ENCODE data around the gene CTSA.

Gene CTSA

GRCh38 chr20:45848969-45849582 is 42.1 kb upstream of the CTSA start:
- H3K36me3 ChIP-seq (ENCODE audit: control insufficient read depth in 4 of 4, insufficient read depth in 4 of 4, low read length in 3 of 4), result peaks cover 6 to 73% (median 41%) of the 10 kb centered on the region in 4 experiments
- no peaks in the 10 kb centered on the region for H3K4me1 ChIP-seq (ENCODE audit: control extremely low read depth in 1 of 4, control insufficient read depth in 4 of 4, insufficient read depth in 4 of 4, low read length in 3 of 4)
- no peak overlapping the region for H3K27ac ChIP-seq (ENCODE audit: insufficient read depth in 1 of 2, low read depth in 1 of 2, low read length in 2 of 2, poor library complexity in 1 of 2, severe bottlenecking in 2 of 2)
- no peaks in the 10 kb centered on the region for H3K9me3 ChIP-seq (ENCODE audit: control extremely low read depth in 1 of 5, control insufficient read depth in 4 of 5, insufficient read depth in 2 of 5, low read depth in 1 of 5, low read length in 4 of 5)
- CTCF ChIA-PET, result interaction anchor here (1.0 to 1.9 kb wide), 2 partner anchors 9 to 19 kb away, joined by 4 to 8 read pairs; no protein-coding TSS in a partner anchor
- POLR2A ChIA-PET, result interaction anchor here (0.6 kb wide), 1 partner anchor 47 kb away, joined by 3 read pairs; no protein-coding TSS in a partner anchor
- H3K4me3 ChIP-seq (ENCODE audit: control insufficient read depth in 1 of 7, extremely low read depth in 1 of 7, insufficient read depth in 4 of 7, low read depth in 2 of 7, low read length in 6 of 7), result no peak overlapping the region
- DNase-seq, result no peak
- WGBS (ENCODE audit: insufficient coverage), result 100% methylated on average over 2 of the region's 8 CpGs
- no peaks in the 10 kb centered on the region for H3K27me3 ChIP-seq (replicated peaks in 2 of 5; ENCODE audit: control insufficient read depth in 4 of 5, insufficient read depth in 5 of 5, low read length in 4 of 5)

- 100% methylated on average over 1 of the region's 2 CpGs for WGBS (ENCODE audit: insufficient coverage)
- Histone ChIP-seq H3K27ac (ENCODE audit: insufficient read depth in 1 of 2, low read depth in 1 of 2, low read length in 2 of 2, poor library complexity in 1 of 2, severe bottlenecking in 2 of 2) (no peak overlapping the region), H3K27me3 (replicated peaks in 2 of 5; ENCODE audit: control insufficient read depth in 4 of 5, insufficient read depth in 5 of 5, low read length in 4 of 5) (no peaks in the 10 kb centered on the region), H3K4me1 (ENCODE audit: control extremely low read depth in 1 of 4, control insufficient read depth in 4 of 4, insufficient read depth in 4 of 4, low read length in 3 of 4) (peaks cover 0 to 2% (median 0%) of the 10 kb centered on the region in 4 experiments), H3K9me3 (ENCODE audit: control extremely low read depth in 1 of 5, control insufficient read depth in 4 of 5, insufficient read depth in 2 of 5, low read depth in 1 of 5, low read length in 4 of 5) (no peaks in the 10 kb centered on the region), H3K4me3 (ENCODE audit: control insufficient read depth in 1 of 7, extremely low read depth in 1 of 7, insufficient read depth in 4 of 7, low read depth in 2 of 7, low read length in 6 of 7) (no peak overlapping the region), H3K36me3 (ENCODE audit: control insufficient read depth in 4 of 4, insufficient read depth in 4 of 4, low read length in 3 of 4) (peaks cover 5 to 67% (median 39%) of the 10 kb centered on the region in 4 experiments)
- ChIA-PET POLR2A (no interaction called here), CTCF (interaction anchor here (1.7 to 1.9 kb wide), 2 partner anchors 10 to 40 kb away, joined by 4 to 8 read pairs; no protein-coding TSS in a partner anchor)
- no peak for DNase-seq
Measured at GRCh38 chr20:45850238-45850637, 40.9 kb upstream of the CTSA start.

GRCh38 chr20:45850926-45851325 is 40.2 kb upstream of the CTSA start:
- POLR2A ChIA-PET, result no interaction called here

GRCh38 chr20:45851501-45851900 is 39.6 kb upstream of the CTSA start:
- ChIA-PET CTCF (interaction anchor here (1.0 to 1.7 kb wide), 2 partner anchors 38 to 92 kb away, joined by 3 to 4 read pairs; no protein-coding TSS in a partner anchor), POLR2A (interaction anchor here (0.7 kb wide), 1 partner anchor 21 kb away, joined by 3 read pairs; no protein-coding TSS in a partner anchor)
- Histone ChIP-seq H3K27me3 (replicated peaks in 2 of 5; ENCODE audit: control insufficient read depth in 4 of 5, insufficient read depth in 5 of 5, low read length in 4 of 5) (no peaks in the 10 kb centered on the region), H3K4me3 (ENCODE audit: control insufficient read depth in 1 of 7, extremely low read depth in 1 of 7, insufficient read depth in 4 of 7, low read depth in 2 of 7, low read length in 6 of 7) (no peak overlapping the region), H3K9me3 (ENCODE audit: control extremely low read depth in 1 of 5, control insufficient read depth in 4 of 5, insufficient read depth in 2 of 5, low read depth in 1 of 5, low read length in 4 of 5) (no peaks in the 10 kb centered on the region), H3K27ac (ENCODE audit: insufficient read depth in 1 of 2, low read depth in 1 of 2, low read length in 2 of 2, poor library complexity in 1 of 2, severe bottlenecking in 2 of 2) (no peak overlapping the region), H3K4me1 (ENCODE audit: control extremely low read depth in 1 of 4, control insufficient read depth in 4 of 4, insufficient read depth in 4 of 4, low read length in 3 of 4) (peaks cover 0 to 9% (median 9%) of the 10 kb centered on the region in 4 experiments), H3K36me3 (ENCODE audit: control insufficient read depth in 4 of 4, insufficient read depth in 4 of 4, low read length in 3 of 4) (peaks cover 5 to 55% (median 31%) of the 10 kb centered on the region in 4 experiments)
- no peak for DNase-seq

More at GRCh38 chr20:45850926-45851325, 40.2 kb upstream of the CTSA start:
- H3K9me3 ChIP-seq (ENCODE audit: control extremely low read depth in 1 of 5, control insufficient read depth in 4 of 5, insufficient read depth in 2 of 5, low read depth in 1 of 5, low read length in 4 of 5), result no peaks in the 10 kb centered on the region
- no peak overlapping the region for H3K27ac ChIP-seq (ENCODE audit: insufficient read depth in 1 of 2, low read depth in 1 of 2, low read length in 2 of 2, poor library complexity in 1 of 2, severe bottlenecking in 2 of 2)
- peaks cover 5 to 61% (median 34%) of the 10 kb centered on the region in 4 experiments for H3K36me3 ChIP-seq (ENCODE audit: control insufficient read depth in 4 of 4, insufficient read depth in 4 of 4, low read length in 3 of 4)
- WGBS (ENCODE audit: insufficient coverage), result no CpG with 5 or more reads among the region's 1 CpG
- no peak overlapping the region for H3K4me3 ChIP-seq (ENCODE audit: control insufficient read depth in 1 of 7, extremely low read depth in 1 of 7, insufficient read depth in 4 of 7, low read depth in 2 of 7, low read length in 6 of 7)
- peak in 1 of 3 donors; percentile 17 for DNase-seq
- H3K27me3 ChIP-seq (replicated peaks in 2 of 5; ENCODE audit: control insufficient read depth in 4 of 5, insufficient read depth in 5 of 5, low read length in 4 of 5), result no peaks in the 10 kb centered on the region
- CTCF ChIA-PET, result interaction anchor here (1.7 to 1.9 kb wide), 2 partner anchors 11 to 39 kb away, joined by 4 to 8 read pairs; no protein-coding TSS in a partner anchor
- H3K4me1 ChIP-seq (ENCODE audit: control extremely low read depth in 1 of 4, control insufficient read depth in 4 of 4, insufficient read depth in 4 of 4, low read length in 3 of 4), result peaks cover 0 to 4% (median 3%) of the 10 kb centered on the region in 4 experiments

- Histone ChIP-seq H3K4me1 (ENCODE audit: control extremely low read depth in 1 of 4, control insufficient read depth in 4 of 4, insufficient read depth in 4 of 4, low read length in 3 of 4) (peaks cover 0 to 13% (median 13%) of the 10 kb centered on the region in 4 experiments), H3K36me3 (ENCODE audit: control insufficient read depth in 4 of 4, insufficient read depth in 4 of 4, low read length in 3 of 4) (peaks cover 3 to 48% (median 28%) of the 10 kb centered on the region in 4 experiments), H3K4me3 (ENCODE audit: control insufficient read depth in 1 of 7, extremely low read depth in 1 of 7, insufficient read depth in 4 of 7, low read depth in 2 of 7, low read length in 6 of 7) (no peak overlapping the region), H3K27ac (ENCODE audit: insufficient read depth in 1 of 2, low read depth in 1 of 2, low read length in 2 of 2, poor library complexity in 1 of 2, severe bottlenecking in 2 of 2) (no peak overlapping the region), H3K9me3 (ENCODE audit: control extremely low read depth in 1 of 5, control insufficient read depth in 4 of 5, insufficient read depth in 2 of 5, low read depth in 1 of 5, low read length in 4 of 5) (no peaks in the 10 kb centered on the region), H3K27me3 (replicated peaks in 2 of 5; ENCODE audit: control insufficient read depth in 4 of 5, insufficient read depth in 5 of 5, low read length in 4 of 5) (no peaks in the 10 kb centered on the region)
- POLR2A ChIA-PET, result no interaction called here
- CTCF ChIA-PET, result interaction anchor here (0.6 to 1.6 kb wide), 4 partner anchors 9 to 91 kb away, joined by 3 to 4 read pairs (median 3); no protein-coding TSS in a partner anchor
- 100% methylated on average over 2 of the region's 6 CpGs for WGBS (ENCODE audit: insufficient coverage)
- DNase-seq, result no peak
Measured at GRCh38 chr20:45852326-45852725, 38.8 kb upstream of the CTSA start.

- DNase-seq, result no peak
- ChIA-PET CTCF (interaction anchor here (1.5 to 2.3 kb wide), 3 partner anchors 11 to 54 kb away, joined by 3 to 8 read pairs (median 4); no protein-coding TSS in a partner anchor), POLR2A (no interaction called here)
- no CpG with 5 or more reads among the region's 2 CpGs for WGBS (ENCODE audit: insufficient coverage)
- H3K4me1 ChIP-seq (ENCODE audit: control extremely low read depth in 1 of 4, control insufficient read depth in 4 of 4, insufficient read depth in 4 of 4, low read length in 3 of 4), result peaks cover 2 to 23% (median 22%) of the 10 kb centered on the region in 4 experiments
- H3K9me3 ChIP-seq (ENCODE audit: control extremely low read depth in 1 of 5, control insufficient read depth in 4 of 5, insufficient read depth in 2 of 5, low read depth in 1 of 5, low read length in 4 of 5), result no peaks in the 10 kb centered on the region
- H3K27ac ChIP-seq (ENCODE audit: insufficient read depth in 1 of 2, low read depth in 1 of 2, low read length in 2 of 2, poor library complexity in 1 of 2, severe bottlenecking in 2 of 2), result no peak overlapping the region
- peaks cover 3 to 43% (median 22%) of the 10 kb centered on the region in 4 experiments for H3K36me3 ChIP-seq (ENCODE audit: control insufficient read depth in 4 of 4, insufficient read depth in 4 of 4, low read length in 3 of 4)
- no peaks in the 10 kb centered on the region for H3K27me3 ChIP-seq (replicated peaks in 2 of 5; ENCODE audit: control insufficient read depth in 4 of 5, insufficient read depth in 5 of 5, low read length in 4 of 5)
- no peak overlapping the region for H3K4me3 ChIP-seq (ENCODE audit: control insufficient read depth in 1 of 7, extremely low read depth in 1 of 7, insufficient read depth in 4 of 7, low read depth in 2 of 7, low read length in 6 of 7)
Measured at GRCh38 chr20:45853484-45853883, 37.7 kb upstream of the CTSA start.
